Gastrocnemius medialis (tissue), 4 donors: ENCODE measurements around the gene AK8.

ENCODE experiments used
- POLR2A ChIP-seq, 2 donors: fragments of 450-650 bp; IDR thresholded peaks; one replicate each; pipeline ENCODE4 v1.6.1; 2017; ENCODE audit warnings: antibody characterized with exemption in 2 of 2, mild to moderate bottlenecking in 2 of 2, moderate library complexity in 2 of 2
- TF ChIP-seq, protein P1 (sequence below), 5 experiments: fragments of 450-650 bp in 3 of 5; fragments of 200-600 bp in 2 of 5; sonication (generic) in 2 of 5; IDR thresholded peaks in 4 of 5; conservative IDR thresholded peaks in 1 of 5; 1 replicate in 4 of 5; 2 replicates in 1 of 5; pipeline ENCODE4 v1.5.1; 2016 to 2019; ENCODE audit warnings: antibody characterized with exemption in 5 of 5, mild to moderate bottlenecking in 3 of 5, moderate library complexity in 3 of 5

DNA sequence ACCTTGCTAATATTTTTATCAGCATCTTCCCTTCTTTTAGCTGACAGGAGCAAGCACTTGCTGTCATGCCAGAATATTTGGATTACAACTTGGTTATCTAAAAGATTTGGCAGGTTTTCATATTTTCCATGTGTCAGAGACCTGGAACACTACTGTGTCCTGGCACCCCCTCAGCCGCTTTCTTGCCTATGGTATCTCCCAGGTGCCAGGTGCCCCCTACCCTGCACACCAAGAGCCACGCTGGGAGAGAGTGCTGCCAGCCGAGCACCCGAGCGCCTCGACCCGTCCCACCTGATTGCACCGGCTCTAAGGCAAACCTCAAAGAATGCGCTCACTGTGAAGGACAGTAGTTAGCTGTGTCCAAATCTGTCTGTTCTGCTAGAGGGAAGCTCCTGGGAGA, 123.0 kb downstream of the AK8 start:
- TF ChIP-seq, protein P1, sequence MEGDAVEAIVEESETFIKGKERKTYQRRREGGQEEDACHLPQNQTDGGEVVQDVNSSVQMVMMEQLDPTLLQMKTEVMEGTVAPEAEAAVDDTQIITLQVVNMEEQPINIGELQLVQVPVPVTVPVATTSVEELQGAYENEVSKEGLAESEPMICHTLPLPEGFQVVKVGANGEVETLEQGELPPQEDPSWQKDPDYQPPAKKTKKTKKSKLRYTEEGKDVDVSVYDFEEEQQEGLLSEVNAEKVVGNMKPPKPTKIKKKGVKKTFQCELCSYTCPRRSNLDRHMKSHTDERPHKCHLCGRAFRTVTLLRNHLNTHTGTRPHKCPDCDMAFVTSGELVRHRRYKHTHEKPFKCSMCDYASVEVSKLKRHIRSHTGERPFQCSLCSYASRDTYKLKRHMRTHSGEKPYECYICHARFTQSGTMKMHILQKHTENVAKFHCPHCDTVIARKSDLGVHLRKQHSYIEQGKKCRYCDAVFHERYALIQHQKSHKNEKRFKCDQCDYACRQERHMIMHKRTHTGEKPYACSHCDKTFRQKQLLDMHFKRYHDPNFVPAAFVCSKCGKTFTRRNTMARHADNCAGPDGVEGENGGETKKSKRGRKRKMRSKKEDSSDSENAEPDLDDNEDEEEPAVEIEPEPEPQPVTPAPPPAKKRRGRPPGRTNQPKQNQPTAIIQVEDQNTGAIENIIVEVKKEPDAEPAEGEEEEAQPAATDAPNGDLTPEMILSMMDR (IDR thresholded peaks at IDR 0.05 in 4 of 5, conservative IDR thresholded peaks at IDR 0.05 in 1 of 5): no peak
- TF ChIP-seq POLR2A (IDR thresholded peaks at IDR 0.05): no peak
